K562 (cell line): ENCODE results near the gene PALM3. TPM values are rescaled to one million over a fixed set of nuclear protein-coding genes. Genes with fewer than 3 reads are reported as not detected.
A peak's percentile ranks its signal among the peaks of the same experiment; 100 is the strongest.

Source experiments
- E2F3 ChIP-seq: fragments of 250-450 bp; sonication (Bioruptor Pico); IDR thresholded peaks from 2 replicates; pipeline ENCODE4 v1.4.0; 2020; ENCODE audit warnings: mild to moderate bottlenecking
- FOXK2 ChIP-seq, 2 experiments: fragments of 450-650 bp; IDR thresholded peaks in 1 of 2; conservative IDR thresholded peaks in 1 of 2; 2 replicates each; pipeline ENCODE4 v1.6.1; 2016; ENCODE audit warnings: low read depth in 2 of 2, mild to moderate bottlenecking in 1 of 2
- MCM5 ChIP-seq: fragments of 450-650 bp; IDR thresholded peaks from 2 replicates; pipeline ENCODE4 v1.6.1; 2016; ENCODE audit warnings: low read depth
- MED1 ChIP-seq: sonication (generic); formaldehyde crosslinking; IDR thresholded peaks from 2 replicates; pipeline ENCODE4 v1.8.1; 2023; ENCODE audit warnings: missing genetic modification reagents, borderline replicate concordance
- MYBL2 ChIP-seq, 2 experiments: fragments of 450-650 bp in 1 of 2; sonication (generic) in 1 of 2; formaldehyde crosslinking in 1 of 2; IDR thresholded peaks; 2 replicates each; pipeline versions ENCODE4 v1.6.1 to v1.8.1; 2017 to 2022; ENCODE audit warnings: borderline replicate concordance in 1 of 2, inconsistent platforms in 1 of 2, low read depth in 1 of 2, mild to moderate bottlenecking in 1 of 2, missing genetic modification reagents in 1 of 2, moderate library complexity in 1 of 2
- NBN ChIP-seq: fragments of 450-650 bp; IDR thresholded peaks from 2 replicates; pipeline ENCODE4 v1.6.1; 2016; ENCODE audit warnings: low read depth, mild to moderate bottlenecking
- PURB ChIP-seq: sonication (generic); formaldehyde crosslinking; IDR thresholded peaks from 2 replicates; pipeline ENCODE4 v1.9.0; 2021; ENCODE audit warnings: low read depth, mild to moderate bottlenecking, missing genetic modification reagents
- RBM17 ChIP-seq: fragments of 200-400 bp; formaldehyde crosslinking; IDR thresholded peaks from 2 replicates; pipeline ENCODE4 v1.6.1; 2017; ENCODE audit warnings: low read depth, mild to moderate bottlenecking, low read length, borderline replicate concordance
- SMARCA5 ChIP-seq: fragments of 450-650 bp; IDR thresholded peaks from 2 replicates; pipeline ENCODE4 v1.6.1; 2016
- SRSF1 ChIP-seq: fragments of 200-400 bp; formaldehyde crosslinking; IDR thresholded peaks from 2 replicates; pipeline ENCODE4 v1.6.1; 2017; ENCODE audit warnings: mild to moderate bottlenecking, low read depth, low read length, moderate library complexity
- TCF7 ChIP-seq: sonication (generic); IDR thresholded peaks from 2 replicates; pipeline ENCODE4 v1.6.1; 2016; ENCODE audit warnings: antibody characterized with exemption, borderline replicate concordance
- ZNF197 ChIP-seq: fragments of 200-800 bp; sonication (Bioruptor generic); IDR thresholded peaks from 2 replicates; pipeline ENCODE4 v1.6.1; 2016; ENCODE audit warnings: low read depth, missing genetic modification characterization, missing compliant biosample characterization
- ZNF24 ChIP-seq: fragments of 450-650 bp; IDR thresholded peaks from 2 replicates; pipeline ENCODE4 v1.6.1; 2016
- ZNF507 ChIP-seq: conservative IDR thresholded peaks from 2 replicates; pipeline ENCODE4 v1.6.1; 2017; ENCODE audit warnings: missing genetic modification characterization, missing compliant biosample characterization
- polyA plus RNA-seq, 8 experiments: library from polyadenylated mRNA; depleted of rRNA in 4 of 8; stranded (reverse) in 5 of 8; unstranded in 3 of 8; fragments of >200 nt; fragmentation: Nextera tagmentation in 2 of 8; fragmentation: Illumina TruSeq in 1 of 8; extraction: Ambion mirVana in 2 of 8; extraction: Trizol in 1 of 8; gene quantifications; 2 replicates each; pipeline versions ENCODE4 v1.2.1 to v1.2.3, GENCODE V29; 2011 to 2014; ENCODE audit warnings: inconsistent platforms in 1 of 8, missing spikeins in 1 of 8
- total RNA-seq, 7 experiments: library from RNA; depleted of rRNA in 6 of 7; stranded (reverse); fragments of >200 nt in 6 of 7; fragmentation: Illumina TruSeq in 2 of 7; extraction: Trizol in 2 of 7; gene quantifications; 2 replicates each; pipeline versions ENCODE4 v1.2.1 to v1.2.3, GENCODE V29; 2011 to 2021; ENCODE audit warnings: low replicate concordance in 1 of 7
- TF ChIP-seq, protein P1 (sequence below): sonication (generic); formaldehyde crosslinking; IDR thresholded peaks from 2 replicates; pipeline ENCODE4 v1.9.0; 2022; ENCODE audit warnings: mild to moderate bottlenecking, missing genetic modification reagents
- TF ChIP-seq, protein P2 (sequence below): fragments of 250-450 bp; sonication (Bioruptor Pico); IDR thresholded peaks from 2 replicates; pipeline ENCODE4 v1.5.0; 2020; ENCODE audit warnings: mild to moderate bottlenecking, borderline replicate concordance
- TF ChIP-seq, protein P3 (sequence below): fragments of 450-650 bp; formaldehyde crosslinking; IDR thresholded peaks from 2 replicates; pipeline ENCODE4 v1.4.0; 2022; ENCODE audit warnings: mild to moderate bottlenecking, moderate library complexity
- TF ChIP-seq, protein P4 (sequence below): sonication (generic); formaldehyde crosslinking; IDR thresholded peaks from 2 replicates; pipeline ENCODE4 v1.8.1; 2022; ENCODE audit warnings: missing genetic modification reagents
- TF ChIP-seq, protein P5 (sequence below), 2 experiments: fragments of 450-650 bp in 1 of 2; sonication (generic) in 1 of 2; formaldehyde crosslinking in 1 of 2; IDR thresholded peaks in 1 of 2; conservative IDR thresholded peaks in 1 of 2; 2 replicates each; pipeline versions ENCODE4 v1.6.1 to v1.8.1; 2016 to 2023; ENCODE audit warnings: mild to moderate bottlenecking in 2 of 2, moderate library complexity in 2 of 2, inconsistent platforms in 1 of 2, missing genetic modification reagents in 1 of 2
- TF ChIP-seq, protein P6 (sequence below): sonication (generic); formaldehyde crosslinking; IDR thresholded peaks from 2 replicates; pipeline ENCODE4 v1.8.0; 2022; ENCODE audit warnings: mild to moderate bottlenecking, missing genetic modification reagents

PALM3 gene
- total and polyA plus RNA-seq, 9 of the 15 experiments (the other 6 are each of a cell fraction or from before 2014, with no cell fraction given): 0.07 to 9.3 (median 3.3) TPM

DNA sequence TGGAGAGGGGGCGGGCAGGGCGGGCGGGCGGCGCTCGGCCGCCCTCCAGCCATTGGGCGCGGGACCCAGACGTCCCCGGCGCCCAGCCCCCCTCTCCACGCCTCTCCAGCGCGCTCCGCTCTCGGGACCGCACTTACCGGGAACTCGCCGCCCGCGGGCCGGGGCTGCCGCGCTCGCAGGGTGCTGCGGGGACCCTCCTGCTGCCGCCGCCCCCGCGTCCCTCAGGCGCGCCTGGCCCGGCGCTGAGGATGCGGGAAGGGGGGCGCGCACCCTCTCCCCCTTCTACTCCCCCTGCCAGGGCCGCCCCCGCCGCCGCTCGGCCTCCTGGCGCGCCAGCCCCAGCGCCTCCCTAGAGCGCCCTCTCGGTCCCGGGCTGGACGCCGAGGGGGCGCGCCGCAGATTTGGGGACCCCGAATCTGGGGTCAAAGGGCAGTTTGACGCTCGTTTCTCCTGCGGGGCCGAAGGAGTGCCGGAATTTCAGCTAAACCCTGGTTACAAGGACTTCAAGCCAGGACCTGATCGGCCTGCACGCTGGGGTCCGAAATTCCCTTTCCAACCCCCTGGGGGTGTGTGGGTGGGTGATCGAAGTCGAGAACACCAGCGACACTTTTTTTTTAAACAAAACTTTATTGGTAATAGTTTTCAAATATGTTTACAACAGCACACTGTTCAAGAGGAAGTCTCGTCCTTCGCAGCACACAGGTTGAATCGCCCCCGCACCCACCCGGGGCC, 29.4 kb upstream of the PALM3 start (continued):
- no peak for TF ChIP-seq MYBL2 (IDR thresholded peaks at IDR 0.05; ENCODE audit: low read depth)
- TF ChIP-seq MYBL2 (CRISPR knock-in tag; IDR thresholded peaks at IDR 0.05; ENCODE audit: borderline replicate concordance): no peak
- no peak for TF ChIP-seq ZNF24
- TF ChIP-seq, protein P1, sequence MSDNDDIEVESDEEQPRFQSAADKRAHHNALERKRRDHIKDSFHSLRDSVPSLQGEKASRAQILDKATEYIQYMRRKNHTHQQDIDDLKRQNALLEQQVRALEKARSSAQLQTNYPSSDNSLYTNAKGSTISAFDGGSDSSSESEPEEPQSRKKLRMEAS (CRISPR knock-in tag): 0 out of 2 replicates have a peak, but pooled peaks have one; percentile 20
- TF ChIP-seq E2F3 (CRISPR knock-in tag): peak; percentile 71; the same call in 1 of the 2 replicates
- TF ChIP-seq MED1 (CRISPR knock-in tag): no peak
- TF ChIP-seq, protein P2, sequence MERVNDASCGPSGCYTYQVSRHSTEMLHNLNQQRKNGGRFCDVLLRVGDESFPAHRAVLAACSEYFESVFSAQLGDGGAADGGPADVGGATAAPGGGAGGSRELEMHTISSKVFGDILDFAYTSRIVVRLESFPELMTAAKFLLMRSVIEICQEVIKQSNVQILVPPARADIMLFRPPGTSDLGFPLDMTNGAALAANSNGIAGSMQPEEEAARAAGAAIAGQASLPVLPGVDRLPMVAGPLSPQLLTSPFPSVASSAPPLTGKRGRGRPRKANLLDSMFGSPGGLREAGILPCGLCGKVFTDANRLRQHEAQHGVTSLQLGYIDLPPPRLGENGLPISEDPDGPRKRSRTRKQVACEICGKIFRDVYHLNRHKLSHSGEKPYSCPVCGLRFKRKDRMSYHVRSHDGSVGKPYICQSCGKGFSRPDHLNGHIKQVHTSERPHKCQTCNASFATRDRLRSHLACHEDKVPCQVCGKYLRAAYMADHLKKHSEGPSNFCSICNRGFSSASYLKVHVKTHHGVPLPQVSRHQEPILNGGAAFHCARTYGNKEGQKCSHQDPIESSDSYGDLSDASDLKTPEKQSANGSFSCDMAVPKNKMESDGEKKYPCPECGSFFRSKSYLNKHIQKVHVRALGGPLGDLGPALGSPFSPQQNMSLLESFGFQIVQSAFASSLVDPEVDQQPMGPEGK: no peak
- TF ChIP-seq, protein P3, sequence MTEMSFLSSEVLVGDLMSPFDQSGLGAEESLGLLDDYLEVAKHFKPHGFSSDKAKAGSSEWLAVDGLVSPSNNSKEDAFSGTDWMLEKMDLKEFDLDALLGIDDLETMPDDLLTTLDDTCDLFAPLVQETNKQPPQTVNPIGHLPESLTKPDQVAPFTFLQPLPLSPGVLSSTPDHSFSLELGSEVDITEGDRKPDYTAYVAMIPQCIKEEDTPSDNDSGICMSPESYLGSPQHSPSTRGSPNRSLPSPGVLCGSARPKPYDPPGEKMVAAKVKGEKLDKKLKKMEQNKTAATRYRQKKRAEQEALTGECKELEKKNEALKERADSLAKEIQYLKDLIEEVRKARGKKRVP (CRISPR knock-in tag): no peak
- peak; percentile 31 to 46; a peak in 1 of 4 replicates for TF ChIP-seq FOXK2 (conservative IDR thresholded peaks at IDR 0.05 in 1 of 2, IDR thresholded peaks at IDR 0.05 in 1 of 2; ENCODE audit: low read depth in 2 of 2)
- TF ChIP-seq, protein P4, sequence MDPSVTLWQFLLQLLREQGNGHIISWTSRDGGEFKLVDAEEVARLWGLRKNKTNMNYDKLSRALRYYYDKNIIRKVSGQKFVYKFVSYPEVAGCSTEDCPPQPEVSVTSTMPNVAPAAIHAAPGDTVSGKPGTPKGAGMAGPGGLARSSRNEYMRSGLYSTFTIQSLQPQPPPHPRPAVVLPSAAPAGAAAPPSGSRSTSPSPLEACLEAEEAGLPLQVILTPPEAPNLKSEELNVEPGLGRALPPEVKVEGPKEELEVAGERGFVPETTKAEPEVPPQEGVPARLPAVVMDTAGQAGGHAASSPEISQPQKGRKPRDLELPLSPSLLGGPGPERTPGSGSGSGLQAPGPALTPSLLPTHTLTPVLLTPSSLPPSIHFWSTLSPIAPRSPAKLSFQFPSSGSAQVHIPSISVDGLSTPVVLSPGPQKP (CRISPR knock-in tag): no peak
- no peak for TF ChIP-seq TCF7
- TF ChIP-seq ZNF197 (CRISPR knock-in tag): no peak
- TF ChIP-seq, protein P5, sequence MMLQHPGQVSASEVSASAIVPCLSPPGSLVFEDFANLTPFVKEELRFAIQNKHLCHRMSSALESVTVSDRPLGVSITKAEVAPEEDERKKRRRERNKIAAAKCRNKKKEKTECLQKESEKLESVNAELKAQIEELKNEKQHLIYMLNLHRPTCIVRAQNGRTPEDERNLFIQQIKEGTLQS (IDR thresholded peaks at IDR 0.05): no peak
- TF ChIP-seq, protein P5 (CRISPR knock-in tag; conservative IDR thresholded peaks at IDR 0.05): no peak
- no peak for TF ChIP-seq RBM17
- peak; percentile 70 for TF ChIP-seq NBN
- no peak for TF ChIP-seq PURB (CRISPR knock-in tag)
- TF ChIP-seq ZNF507 (tag): no peak
- TF ChIP-seq, protein P6, sequence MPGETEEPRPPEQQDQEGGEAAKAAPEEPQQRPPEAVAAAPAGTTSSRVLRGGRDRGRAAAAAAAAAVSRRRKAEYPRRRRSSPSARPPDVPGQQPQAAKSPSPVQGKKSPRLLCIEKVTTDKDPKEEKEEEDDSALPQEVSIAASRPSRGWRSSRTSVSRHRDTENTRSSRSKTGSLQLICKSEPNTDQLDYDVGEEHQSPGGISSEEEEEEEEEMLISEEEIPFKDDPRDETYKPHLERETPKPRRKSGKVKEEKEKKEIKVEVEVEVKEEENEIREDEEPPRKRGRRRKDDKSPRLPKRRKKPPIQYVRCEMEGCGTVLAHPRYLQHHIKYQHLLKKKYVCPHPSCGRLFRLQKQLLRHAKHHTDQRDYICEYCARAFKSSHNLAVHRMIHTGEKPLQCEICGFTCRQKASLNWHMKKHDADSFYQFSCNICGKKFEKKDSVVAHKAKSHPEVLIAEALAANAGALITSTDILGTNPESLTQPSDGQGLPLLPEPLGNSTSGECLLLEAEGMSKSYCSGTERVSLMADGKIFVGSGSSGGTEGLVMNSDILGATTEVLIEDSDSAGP (CRISPR knock-in tag): no peak
- no peak for TF ChIP-seq SRSF1
- TF ChIP-seq SMARCA5: no peak
- TF ChIP-seq MCM5: no peak
